Memory B cell (primary cell): Measurements from ENCODE around the gene SCRN1.
"Not testable (repeated sequence)": the region's sequence is repeated elsewhere in the genome, so short reads cannot be mapped to it uniquely, and the experiment has no call there.

Experiments
- ATAC-seq: fragments of 150-1000 bp; cut with Tn5 transposase; 2 replicates; pipeline ENCODE4 v1.10.0; 2021; ENCODE audit warnings: low read depth, mild to moderate bottlenecking, moderate library complexity
- DNase-seq, 2 donors: peaks; one replicate each; pipeline ENCODE4 v3.0.0; 2022; ENCODE audit warnings: low spot score in 2 of 2
- H3K27ac Mint-ChIP-seq: one replicate; pipeline ENCODE4 v1.8.0; 2022; ENCODE audit warnings: mild to moderate bottlenecking, moderate library complexity, mixed read lengths
- H3K27me3 Mint-ChIP-seq: one replicate; pipeline ENCODE4 v1.8.0; 2022; ENCODE audit warnings: mixed read lengths
- H3K36me3 Mint-ChIP-seq: one replicate; pipeline ENCODE4 v1.8.0; 2022; ENCODE audit warnings: mild to moderate bottlenecking, mixed read lengths
- H3K4me1 Mint-ChIP-seq: one replicate; pipeline ENCODE4 v1.8.0; 2022; ENCODE audit warnings: mixed read lengths
- H3K4me3 Mint-ChIP-seq: one replicate; pipeline ENCODE4 v1.8.0; 2022; ENCODE audit warnings: mild to moderate bottlenecking, moderate library complexity, mixed read lengths
- H3K9me3 Mint-ChIP-seq: one replicate; pipeline ENCODE4 v1.8.0; 2022; ENCODE audit warnings: mixed read lengths

Gene SCRN1

DNA sequence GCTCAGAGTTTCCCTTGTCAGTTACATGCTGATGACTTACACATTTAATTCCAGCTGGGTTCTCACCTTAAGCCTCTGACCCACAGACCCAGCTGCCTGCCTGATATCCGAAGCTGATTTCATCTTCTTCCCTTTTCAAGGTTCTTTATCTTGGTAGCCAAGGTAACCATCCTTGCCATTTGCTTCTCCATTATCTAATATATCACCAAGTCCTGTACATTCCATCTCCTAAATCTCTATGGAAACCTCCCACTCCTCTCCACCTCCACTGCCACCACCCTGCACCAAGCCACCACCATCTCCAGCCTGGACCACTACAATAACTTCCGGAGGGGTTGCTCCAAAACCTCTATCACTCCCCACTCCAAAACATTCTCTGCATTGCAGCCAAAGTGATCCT lies 19.9 kb downstream of the SCRN1 start:
- no peak for ATAC-seq
- no peaks in the 10 kb centered on the region for H3K9me3 Mint-ChIP-seq
- no peaks in the 10 kb centered on the region for H3K27me3 Mint-ChIP-seq
- H3K4me1 Mint-ChIP-seq: peaks cover 29% of the 10 kb centered on the region
- DNase-seq: no peak
- peak overlapping the region; percentile 74 for H3K27ac Mint-ChIP-seq
- no peak overlapping the region for H3K4me3 Mint-ChIP-seq
- peaks cover 36% of the 10 kb centered on the region for H3K36me3 Mint-ChIP-seq

DNA sequence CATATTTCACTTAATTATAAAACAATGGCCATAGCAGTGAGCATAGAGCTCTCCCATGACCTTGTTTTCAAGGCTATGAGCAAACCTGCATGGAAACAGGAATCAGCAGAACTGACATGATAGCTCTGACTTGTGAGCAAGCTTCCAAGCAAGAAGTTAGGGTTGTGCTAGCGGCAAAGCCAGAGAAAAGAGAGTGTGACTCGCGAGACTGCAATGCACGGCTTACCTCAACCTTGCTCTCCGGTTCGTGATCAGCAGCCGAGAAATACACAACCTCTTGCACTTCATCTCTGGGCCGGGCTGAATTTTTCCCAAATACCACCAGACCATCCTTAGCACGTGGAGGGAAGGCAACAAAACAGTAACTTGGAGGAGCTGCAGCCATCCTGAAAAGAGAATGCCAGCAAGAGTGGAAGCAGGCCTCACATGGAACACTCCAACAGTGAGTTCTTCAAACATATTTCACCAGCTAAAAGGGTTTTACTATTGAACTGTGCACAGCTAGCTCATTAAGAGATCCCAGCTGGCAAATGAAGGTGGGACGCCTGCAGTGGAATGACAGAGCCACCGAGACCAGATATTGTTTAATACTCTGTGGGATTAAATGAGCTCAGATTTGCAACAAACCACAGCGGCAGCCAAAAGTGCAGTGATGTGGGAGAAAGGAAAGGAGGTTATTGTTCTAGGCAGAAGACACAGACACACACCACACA lies 20.8 kb downstream of the SCRN1 start:
- H3K27ac Mint-ChIP-seq: no peak overlapping the region
- peaks cover 35% of the 10 kb centered on the region for H3K36me3 Mint-ChIP-seq
- H3K9me3 Mint-ChIP-seq: no peaks in the 10 kb centered on the region

GRCh38 chr7:29965030-29965429 lies 24.6 kb downstream of the SCRN1 start:
- Mint-ChIP-seq H3K4me1 (peaks cover 18% of the 10 kb centered on the region), H3K27ac (no peak overlapping the region), H3K27me3 (no peaks in the 10 kb centered on the region), H3K4me3 (no peak overlapping the region), H3K36me3 (peaks cover 35% of the 10 kb centered on the region), H3K9me3 (no peaks in the 10 kb centered on the region)
- ATAC-seq (no peak), DNase-seq (no peak)

More for the DNA sequence above, 20.8 kb downstream of the SCRN1 start:
- DNase-seq (no peak), ATAC-seq (no peak)
- Mint-ChIP-seq H3K27me3 (no peaks in the 10 kb centered on the region), H3K4me1 (peaks cover 27% of the 10 kb centered on the region), H3K4me3 (no peak overlapping the region)

DNA sequence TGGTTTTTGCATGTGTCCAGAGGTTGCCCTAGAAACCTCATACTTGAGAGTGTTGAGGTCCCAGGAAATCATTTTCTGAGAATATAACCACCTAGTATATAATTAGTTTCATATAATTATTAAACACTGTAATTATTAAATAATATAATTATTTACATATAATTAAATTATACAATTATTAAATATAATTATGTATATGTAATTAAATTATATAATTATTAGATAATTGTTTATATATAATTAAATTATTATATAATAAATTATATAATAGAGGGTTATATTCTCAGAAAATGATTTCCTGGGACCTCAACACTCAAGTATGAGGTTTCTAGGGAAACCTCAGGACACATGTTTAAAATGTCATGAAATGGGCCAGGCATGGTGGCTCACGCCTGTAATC lies 27.6 kb downstream of the SCRN1 start:
- no peaks in the 10 kb centered on the region for H3K27me3 Mint-ChIP-seq
- DNase-seq: no peak
- ATAC-seq: no peak
- no peaks in the 10 kb centered on the region for H3K9me3 Mint-ChIP-seq
- H3K4me3 Mint-ChIP-seq: no peak overlapping the region
- no peak overlapping the region for H3K27ac Mint-ChIP-seq
- H3K4me1 Mint-ChIP-seq: peaks cover 26% of the 10 kb centered on the region
- peaks cover 25% of the 10 kb centered on the region for H3K36me3 Mint-ChIP-seq

DNA sequence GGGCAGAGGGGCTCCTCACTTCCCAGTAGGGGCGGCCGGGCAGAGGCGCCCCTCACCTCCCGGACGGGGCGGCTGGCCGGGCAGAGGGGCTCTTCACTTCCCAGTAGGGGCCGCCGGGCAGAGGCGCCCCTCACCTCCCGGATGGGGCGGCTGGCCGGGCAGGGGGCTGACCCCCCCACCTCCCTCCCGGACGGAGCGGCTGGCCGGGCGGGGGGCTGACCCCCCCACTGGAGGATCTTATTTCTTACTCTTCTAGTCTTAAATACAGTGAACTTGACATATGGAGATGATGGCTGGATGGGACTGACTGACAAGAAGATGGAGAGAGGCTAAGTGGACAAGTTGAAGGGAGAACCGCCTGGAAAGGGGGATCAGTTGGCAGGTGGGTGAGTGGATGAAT lies 28.0 kb downstream of the SCRN1 start:
- not testable (repeated sequence) for H3K4me3 Mint-ChIP-seq, H3K9me3 Mint-ChIP-seq, ATAC-seq, H3K27ac Mint-ChIP-seq, DNase-seq, H3K27me3 Mint-ChIP-seq
- peaks cover 30% of the 10 kb centered on the region for H3K4me1 Mint-ChIP-seq
- peaks cover 25% of the 10 kb centered on the region for H3K36me3 Mint-ChIP-seq

- no peak overlapping the region for H3K27ac Mint-ChIP-seq
- no peaks in the 10 kb centered on the region for H3K9me3 Mint-ChIP-seq
- no peak for ATAC-seq
- DNase-seq: no peak
- no peaks in the 10 kb centered on the region for H3K27me3 Mint-ChIP-seq
- no peak overlapping the region for H3K4me3 Mint-ChIP-seq
- H3K4me1 Mint-ChIP-seq: peaks cover 34% of the 10 kb centered on the region
- H3K36me3 Mint-ChIP-seq: peaks cover 17% of the 10 kb centered on the region
These were observed 30.8 kb downstream of the SCRN1 start for GRCh38 chr7:29958667-29959358.

DNA sequence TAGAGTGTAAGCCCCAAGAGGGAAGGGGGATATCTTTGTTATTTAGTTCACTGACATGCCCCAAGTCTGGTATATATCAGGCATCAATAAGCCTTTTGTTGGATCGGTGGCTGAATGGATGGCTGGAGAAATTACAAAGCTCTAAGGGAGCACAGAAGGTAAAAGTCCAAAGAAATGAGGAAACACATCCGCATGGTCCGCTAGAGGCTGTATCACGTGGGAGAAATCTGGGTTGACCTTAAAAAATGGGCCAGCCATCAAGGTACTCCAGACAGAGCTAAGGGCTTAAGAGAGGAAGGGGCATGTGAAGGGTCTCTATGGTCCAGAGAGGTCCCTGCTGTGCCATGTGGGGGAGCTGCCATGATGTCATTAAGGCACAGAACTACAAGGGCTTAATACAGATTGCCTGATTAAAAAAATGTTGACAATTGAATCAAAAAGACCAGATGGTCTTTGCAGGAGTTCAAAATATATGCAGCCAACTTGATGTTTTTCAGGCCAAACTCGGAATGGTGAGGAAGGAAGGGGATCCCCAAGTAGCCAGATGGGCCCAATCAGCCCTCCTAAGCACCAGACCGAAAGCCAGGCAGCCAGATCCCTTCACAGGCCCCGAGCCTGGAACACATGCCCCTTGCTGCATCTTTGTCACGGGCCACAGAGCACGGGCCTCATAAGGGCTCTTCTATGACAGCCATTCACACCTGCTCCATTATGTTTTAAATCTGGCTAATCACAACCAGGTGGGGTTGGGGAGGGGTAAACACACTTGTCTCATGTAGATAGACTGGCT lies 31.9 kb downstream of the SCRN1 start:
- H3K4me3 Mint-ChIP-seq: no peak overlapping the region
- no peaks in the 10 kb centered on the region for H3K9me3 Mint-ChIP-seq
- H3K4me1 Mint-ChIP-seq: peaks cover 31% of the 10 kb centered on the region
- peak overlapping the region; percentile 73 for H3K27ac Mint-ChIP-seq
- DNase-seq: no peak
- H3K27me3 Mint-ChIP-seq: no peaks in the 10 kb centered on the region
- H3K36me3 Mint-ChIP-seq: peaks cover 21% of the 10 kb centered on the region
- ATAC-seq: no peak

DNA sequence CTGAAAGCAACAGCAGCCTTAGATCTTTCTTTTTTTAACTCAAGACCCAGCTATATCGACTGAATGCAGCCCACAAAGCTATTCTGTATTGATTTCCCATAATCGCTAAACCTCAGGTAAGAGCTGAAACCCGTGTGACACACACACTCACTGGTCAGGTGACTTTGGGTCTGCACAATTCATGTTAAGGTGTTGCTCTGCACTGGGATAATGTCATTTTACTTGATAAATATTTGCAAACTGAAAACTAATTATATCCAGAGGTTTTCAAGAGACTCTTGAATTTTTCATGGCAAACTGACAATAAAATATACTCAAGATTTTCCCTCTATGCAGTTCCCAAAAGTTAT lies 33.1 kb downstream of the SCRN1 start:
- Mint-ChIP-seq H3K27ac (no peak overlapping the region), H3K9me3 (no peaks in the 10 kb centered on the region), H3K4me3 (peak overlapping the region; percentile 16), H3K4me1 (peaks cover 28% of the 10 kb centered on the region), H3K27me3 (no peaks in the 10 kb centered on the region), H3K36me3 (peaks cover 22% of the 10 kb centered on the region)
- no peak for ATAC-seq
- DNase-seq: no peak

- ATAC-seq: peak; percentile 98
These were observed 33.7 kb downstream of the SCRN1 start for GRCh38 chr7:29955799-29956486.

GRCh38 chr7:29955075-29955792 lies 34.4 kb downstream of the SCRN1 start:
- Mint-ChIP-seq H3K4me1 (peaks cover 28% of the 10 kb centered on the region), H3K4me3 (no peak overlapping the region), H3K27ac (no peak overlapping the region), H3K36me3 (peaks cover 30% of the 10 kb centered on the region), H3K9me3 (peaks cover 3% of the 10 kb centered on the region), H3K27me3 (no peaks in the 10 kb centered on the region)
- DNase-seq (no peak), ATAC-seq (no peak)

More at GRCh38 chr7:29955799-29956486, 33.7 kb downstream of the SCRN1 start:
- peak in 1 of 2 donors; percentile 32 for DNase-seq
- Mint-ChIP-seq H3K36me3 (peaks cover 26% of the 10 kb centered on the region), H3K4me1 (peaks cover 28% of the 10 kb centered on the region), H3K4me3 (peak overlapping the region; percentile 16), H3K27ac (no peak overlapping the region), H3K9me3 (peaks cover 3% of the 10 kb centered on the region), H3K27me3 (no peaks in the 10 kb centered on the region)

- Mint-ChIP-seq H3K36me3 (peaks cover 28% of the 10 kb centered on the region), H3K4me1 (peaks cover 26% of the 10 kb centered on the region), H3K27ac (no peak overlapping the region), H3K9me3 (peaks cover 3% of the 10 kb centered on the region), H3K27me3 (no peaks in the 10 kb centered on the region), H3K4me3 (no peak overlapping the region)
- DNase-seq (no peak), ATAC-seq (no peak)
These were observed 35.8 kb downstream of the SCRN1 start for GRCh38 chr7:29953726-29954347.

- Mint-ChIP-seq H3K36me3 (peaks cover 36% of the 10 kb centered on the region), H3K4me3 (no peak overlapping the region), H3K4me1 (peaks cover 9% of the 10 kb centered on the region), H3K9me3 (peaks cover 3% of the 10 kb centered on the region), H3K27me3 (no peaks in the 10 kb centered on the region), H3K27ac (no peak overlapping the region)
- DNase-seq (no peak), ATAC-seq (no peak)
These were observed 38.4 kb downstream of the SCRN1 start for GRCh38 chr7:29951206-29951605.

- H3K4me1 Mint-ChIP-seq: peaks cover 2% of the 10 kb centered on the region
- H3K9me3 Mint-ChIP-seq: peaks cover 3% of the 10 kb centered on the region
- DNase-seq (no peak), ATAC-seq (no peak)
- no peaks in the 10 kb centered on the region for H3K27me3 Mint-ChIP-seq
- peaks cover 39% of the 10 kb centered on the region for H3K36me3 Mint-ChIP-seq
- H3K4me3 Mint-ChIP-seq: no peak overlapping the region
- no peak overlapping the region for H3K27ac Mint-ChIP-seq
These were observed 39.1 kb downstream of the SCRN1 start for GRCh38 chr7:29950480-29950879.
